ENCODE results near the gene IL17A.

DNA sequence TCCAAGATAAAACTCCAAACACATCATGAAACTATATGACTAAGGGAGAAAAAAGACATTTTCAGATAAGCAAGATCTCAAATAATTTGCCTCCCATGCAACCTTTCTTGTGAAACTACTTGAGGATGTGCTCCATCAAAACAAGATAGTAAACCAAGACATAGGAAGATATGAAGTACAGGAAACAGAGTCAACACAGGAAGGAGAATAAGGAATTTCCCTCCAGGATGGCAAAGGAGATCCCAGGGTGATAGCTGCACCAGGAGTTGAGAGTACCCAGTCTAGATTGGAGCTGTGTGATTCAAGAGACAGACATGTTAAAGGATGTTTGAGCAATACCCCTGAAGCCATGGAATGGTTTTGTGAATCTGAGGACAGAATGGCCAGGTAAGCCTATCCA lies 15.3 kb downstream of the IL17A start:
- TF ChIP-seq POLR2AphosphoS5 (IDR thresholded peaks at IDR 0.05) (no peak), POLR2A (IDR thresholded peaks at IDR 0.05; ENCODE audit: low read depth) (no peak), EP300 (IDR thresholded peaks at IDR 0.05) (no peak)
- TF ChIP-seq, protein P1, sequence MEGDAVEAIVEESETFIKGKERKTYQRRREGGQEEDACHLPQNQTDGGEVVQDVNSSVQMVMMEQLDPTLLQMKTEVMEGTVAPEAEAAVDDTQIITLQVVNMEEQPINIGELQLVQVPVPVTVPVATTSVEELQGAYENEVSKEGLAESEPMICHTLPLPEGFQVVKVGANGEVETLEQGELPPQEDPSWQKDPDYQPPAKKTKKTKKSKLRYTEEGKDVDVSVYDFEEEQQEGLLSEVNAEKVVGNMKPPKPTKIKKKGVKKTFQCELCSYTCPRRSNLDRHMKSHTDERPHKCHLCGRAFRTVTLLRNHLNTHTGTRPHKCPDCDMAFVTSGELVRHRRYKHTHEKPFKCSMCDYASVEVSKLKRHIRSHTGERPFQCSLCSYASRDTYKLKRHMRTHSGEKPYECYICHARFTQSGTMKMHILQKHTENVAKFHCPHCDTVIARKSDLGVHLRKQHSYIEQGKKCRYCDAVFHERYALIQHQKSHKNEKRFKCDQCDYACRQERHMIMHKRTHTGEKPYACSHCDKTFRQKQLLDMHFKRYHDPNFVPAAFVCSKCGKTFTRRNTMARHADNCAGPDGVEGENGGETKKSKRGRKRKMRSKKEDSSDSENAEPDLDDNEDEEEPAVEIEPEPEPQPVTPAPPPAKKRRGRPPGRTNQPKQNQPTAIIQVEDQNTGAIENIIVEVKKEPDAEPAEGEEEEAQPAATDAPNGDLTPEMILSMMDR (IDR thresholded peaks at IDR 0.05) = no peak

Data from esophagus muscularis mucosa (tissue), 4 donors.